ENCODE data around the gene SPOCK1.

GRCh38 chr5:137439645-137440044, 59.5 kb downstream of the SPOCK1 start:
- TF ChIP-seq ZBTB33 (IDR thresholded peaks at IDR 0.05) (no peak), CTCF (IDR thresholded peaks at IDR 0.05; ENCODE audit: low read depth, low read length, missing input control) (no peak), REST (IDR thresholded peaks at IDR 0.05) (no peak), FOXA1 (IDR thresholded peaks at IDR 0.05) (no peak), MAX (IDR thresholded peaks at IDR 0.05) (no peak), TAF1 (conservative IDR thresholded peaks at IDR 0.05) (no peak), EGR1 (IDR thresholded peaks at IDR 0.05; ENCODE audit: low read depth in 2 of 2) (no peak), RAD21 (IDR thresholded peaks at IDR 0.05) (no peak), RXRA (IDR thresholded peaks at IDR 0.05) (no peak)
